Panc1 (cell line): ENCODE results near the gene PPP1R13L.

Experiments used
- CTCF ChIP-seq: fragments of 450-650 bp; IDR thresholded peaks from 2 replicates; pipeline ENCODE4 v1.5.1; 2017; ENCODE audit warnings: mild to moderate bottlenecking
- REST ChIP-seq, 2 experiments: IDR thresholded peaks; 2 replicates each; pipeline ENCODE4 v1.6.1; 2011 to 2012; ENCODE audit warnings: low read depth in 2 of 2, control low read depth in 1 of 2, low read length in 1 of 2, mild to moderate bottlenecking in 1 of 2, moderate library complexity in 1 of 2; ENCODE audit not compliant: insufficient read depth in 1 of 2

GRCh38 chr19:45342911-45343310 lies 62.0 kb downstream of the PPP1R13L start:
- no peak for TF ChIP-seq REST (IDR thresholded peaks at IDR 0.05; ENCODE audit: insufficient read depth in 1 of 2, low read depth in 2 of 2, low read length in 1 of 2)
- TF ChIP-seq CTCF, result no peak
